GM23248 (cell line): Measurements from ENCODE around the gene TNNI2. TPM values are rescaled to one million over a fixed set of nuclear protein-coding genes. Genes with fewer than 3 reads are reported as not detected.

Source experiments
- DNase-seq: peaks from one replicate; pipeline ENCODE4 v3.0.0-alpha.2; 2015
- H2AFZ ChIP-seq: fragments of 200-600 bp; sonication (generic); 2 replicates; pipeline ENCODE4 v1.6.1; 2016; ENCODE audit warnings: antibody characterized with exemption
- H3F3A ChIP-seq: fragments of 200-600 bp; sonication (generic); 2 replicates; pipeline ENCODE4 v1.6.1; 2016; ENCODE audit warnings: mild to moderate bottlenecking, antibody characterized with exemption, mixed run types; ENCODE audit not compliant: insufficient read depth
- H3K27ac ChIP-seq: fragments of 200-600 bp; sonication (generic); 2 replicates; pipeline ENCODE4 v1.5.1; 2016; ENCODE audit warnings: mild to moderate bottlenecking
- H3K27me3 ChIP-seq: fragments of 200-600 bp; sonication (generic); replicated peaks from 2 replicates; pipeline ENCODE4 v1.6.1; 2016; ENCODE audit warnings: mild to moderate bottlenecking; ENCODE audit not compliant: insufficient read depth
- H3K36me3 ChIP-seq: fragments of 200-600 bp; sonication (generic); 2 replicates; pipeline ENCODE4 v1.6.1; 2016; ENCODE audit warnings: low read depth, mild to moderate bottlenecking
- H3K4me1 ChIP-seq: fragments of 200-600 bp; sonication (generic); 2 replicates; pipeline ENCODE4 v1.6.1; 2016; ENCODE audit warnings: mild to moderate bottlenecking; ENCODE audit not compliant: insufficient read depth
- H3K4me2 ChIP-seq: fragments of 200-600 bp; sonication (generic); one replicate; pipeline ENCODE4 v1.6.1; 2016; ENCODE audit warnings: mild to moderate bottlenecking; ENCODE audit not compliant: unreplicated experiment
- H3K4me3 ChIP-seq: fragments of 200-600 bp; sonication (generic); 2 replicates; pipeline ENCODE4 v1.5.1; 2016; ENCODE audit warnings: mild to moderate bottlenecking
- H3K79me2 ChIP-seq: fragments of 200-600 bp; sonication (generic); 2 replicates; pipeline ENCODE4 v1.6.1; 2016; ENCODE audit warnings: mild to moderate bottlenecking; ENCODE audit not compliant: insufficient read depth
- H3K9ac ChIP-seq: fragments of 200-600 bp; sonication (generic); 2 replicates; pipeline ENCODE4 v1.6.1; 2016; ENCODE audit warnings: mild to moderate bottlenecking
- H3K9me2 ChIP-seq: fragments of 200-600 bp; sonication (generic); 2 replicates; pipeline ENCODE4 v1.6.1; 2016; ENCODE audit warnings: mixed run types, mild to moderate bottlenecking, moderate library complexity; ENCODE audit not compliant: insufficient read depth
- H3K9me3 ChIP-seq: fragments of 200-600 bp; sonication (generic); one replicate; pipeline ENCODE4 v1.6.1; 2017; ENCODE audit warnings: low read depth
- H4K20me1 ChIP-seq: fragments of 200-600 bp; sonication (generic); 2 replicates; pipeline ENCODE4 v1.6.0; 2016; ENCODE audit not compliant: insufficient read depth
- EZH2 ChIP-seq: fragments of 200-600 bp; sonication (generic); IDR thresholded peaks from 2 replicates; pipeline ENCODE4 v1.6.1; 2018; ENCODE audit warnings: antibody characterized with exemption, mild to moderate bottlenecking; ENCODE audit not compliant: insufficient read depth, poor library complexity, severe bottlenecking
- EZH2phosphoT487 ChIP-seq: fragments of 200-600 bp; sonication (generic); IDR thresholded peaks from 2 replicates; pipeline ENCODE4 v1.6.1; 2018; ENCODE audit warnings: antibody characterized with exemption, moderate library complexity, mild to moderate bottlenecking, low read depth; ENCODE audit not compliant: insufficient read depth
- WGBS, 2 experiments: methylation state at CpG; one replicate each; pipeline ENCODE4 v1.1.6; 2015 to 2017; ENCODE audit warnings: low lambda C conversion rate in 2 of 2, low coverage in 1 of 2; ENCODE audit errors: missing lambda C conversion rate in 2 of 2; 5-methylcytosine and 5-hydroxymethylcytosine counted together
- in situ Hi-C: fragments of 300-500 bp; cut with MboI; formaldehyde crosslinking; loops from 2 replicates; pipeline ENCODE4 v1.15.0; 2020
- polyA plus RNA-seq: library from polyadenylated mRNA; unstranded; fragments of >200 nt; fragmentation: Nextera tagmentation; extraction: Ambion mirVana; gene quantifications from 2 replicates; pipeline ENCODE4 v1.2.1, GENCODE V29; 2016
- total RNA-seq: library from RNA; depleted of rRNA; stranded (reverse); fragments of >200 nt; shearing (Covaris generic); gene quantifications from 2 replicates; pipeline ENCODE4 v1.2.3, GENCODE V29; 2014

TNNI2 gene
- total and polyA plus RNA-seq, 2 experiments from 2014 or later = not detected

- Histone ChIP-seq H3K27ac (no peak overlapping the region), H3F3A (no peaks in the 10 kb centered on the region), H2AFZ (no peak overlapping the region), H3K9me3 (no peaks in the 10 kb centered on the region), H3K27me3 (peaks cover 58% of the 10 kb centered on the region), H4K20me1 (no peaks in the 10 kb centered on the region), H3K4me3 (no peak overlapping the region), H3K4me2 (no peak overlapping the region), H3K79me2 (no peaks in the 10 kb centered on the region), H3K4me1 (peaks cover 9% of the 10 kb centered on the region), H3K36me3 (no peaks in the 10 kb centered on the region), H3K9me2 (no peaks in the 10 kb centered on the region), H3K9ac (no peak overlapping the region)
- in situ Hi-C loops = loop anchor here (10.0 kb wide), 1 partner anchor 122 kb away; the partner anchor contains the start of gene KRTAP5-6
- TF ChIP-seq EZH2 (no peak), EZH2phosphoT487 (no peak)
- DNase-seq = no peak
- 60 to 66% methylated on average over 5 of the region's 5 CpGs for WGBS, 2 experiments
Observed at GRCh38 chr11:1817000-1817399, 21.8 kb upstream of the TNNI2 start.

DNA sequence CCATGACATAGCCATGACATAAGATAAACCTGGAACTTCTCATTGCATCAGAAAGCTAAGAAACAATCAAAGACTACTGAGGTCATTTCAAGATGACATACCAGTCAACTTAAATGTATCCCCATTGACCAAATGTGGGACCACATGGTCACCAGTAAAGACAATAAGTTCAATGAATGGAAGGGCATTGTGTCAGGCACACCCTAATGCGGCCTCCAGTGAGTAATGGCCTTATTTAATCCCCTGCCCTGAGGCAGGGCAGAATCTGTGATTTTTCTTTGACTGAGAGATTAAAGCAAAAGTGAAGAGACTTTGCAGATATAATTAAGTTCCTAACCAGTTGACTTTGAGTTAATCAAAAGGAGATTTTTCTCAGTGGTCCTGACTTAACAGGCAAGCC, 21.3 kb upstream of the TNNI2 start:
- H3K4me3 ChIP-seq = no peak overlapping the region
- no peak overlapping the region for H3K9ac ChIP-seq
- in situ Hi-C loops = loop anchor here (10.0 kb wide), 1 partner anchor 123 kb away; the partner anchor contains the start of gene KRTAP5-6
- DNase-seq = no peak
- no peaks in the 10 kb centered on the region for H3K36me3 ChIP-seq
- no peaks in the 10 kb centered on the region for H3K79me2 ChIP-seq
- H3K9me2 ChIP-seq = no peaks in the 10 kb centered on the region
- H3K4me1 ChIP-seq = peaks cover 9% of the 10 kb centered on the region
- H4K20me1 ChIP-seq = no peaks in the 10 kb centered on the region
- H3K27ac ChIP-seq = no peak overlapping the region
- no peak overlapping the region for H3K4me2 ChIP-seq
- no peaks in the 10 kb centered on the region for H3K9me3 ChIP-seq
- 9 to 17% methylated on average over 1 of the region's 1 CpG for WGBS, 2 experiments
- H3K27me3 ChIP-seq = peaks cover 54% of the 10 kb centered on the region
- TF ChIP-seq EZH2 = no peak
- no peak for TF ChIP-seq EZH2phosphoT487
- H2AFZ ChIP-seq = no peak overlapping the region
- H3F3A ChIP-seq = no peaks in the 10 kb centered on the region

DNA sequence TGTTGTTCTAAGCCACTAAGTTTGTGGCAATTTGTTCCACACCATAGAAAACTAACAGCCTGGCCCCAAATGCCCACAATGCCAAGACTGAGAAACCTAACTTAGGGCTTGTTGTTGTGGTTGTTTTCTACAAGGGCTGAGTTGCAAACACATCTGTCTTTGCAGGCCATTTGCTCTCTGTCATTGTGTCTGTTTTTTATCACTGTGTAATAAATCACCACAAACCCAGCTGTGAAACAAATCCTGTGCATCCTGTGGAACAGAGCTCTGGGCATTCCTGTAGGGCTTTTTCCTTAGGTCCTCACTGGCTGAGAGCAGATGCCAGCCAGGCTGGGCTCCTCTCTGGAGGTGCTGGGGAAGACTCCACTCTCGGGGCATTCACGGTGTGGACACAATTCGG, 19.7 kb upstream of the TNNI2 start:
- in situ Hi-C loops = loop anchor here (10.0 kb wide), 1 partner anchor 124 kb away; the partner anchor contains the start of gene KRTAP5-6
- no peak for DNase-seq
- 0 to 3% methylated on average over 3 of the region's 3 CpGs for WGBS, 2 experiments

GRCh38 chr11:1820463-1821325, 18.1 kb upstream of the TNNI2 start:
- H3K4me1 ChIP-seq = peaks cover 9% of the 10 kb centered on the region
- peaks cover 26% of the 10 kb centered on the region for H3K27me3 ChIP-seq
- no peak overlapping the region for H2AFZ ChIP-seq
- WGBS, 2 experiments = 48 to 53% methylated on average over 14 of the region's 14 CpGs
- H3K4me2 ChIP-seq = peak overlapping the region; percentile 24
- H3K79me2 ChIP-seq = no peaks in the 10 kb centered on the region
- H3K36me3 ChIP-seq = no peaks in the 10 kb centered on the region
- no peaks in the 10 kb centered on the region for H3K9me3 ChIP-seq
- H3K9ac ChIP-seq = no peak overlapping the region
- no peaks in the 10 kb centered on the region for H3F3A ChIP-seq
- no peak overlapping the region for H3K4me3 ChIP-seq
- H3K9me2 ChIP-seq = no peaks in the 10 kb centered on the region
- no peak overlapping the region for H3K27ac ChIP-seq
- no peaks in the 10 kb centered on the region for H4K20me1 ChIP-seq
- DNase-seq = peak; percentile 27
- no peak for TF ChIP-seq EZH2phosphoT487
- TF ChIP-seq EZH2 = no peak
- in situ Hi-C loops = no loop called here

More for the DNA sequence above, 19.7 kb upstream of the TNNI2 start:
- H4K20me1 ChIP-seq = no peaks in the 10 kb centered on the region
- no peak overlapping the region for H3K4me3 ChIP-seq
- no peaks in the 10 kb centered on the region for H3K9me3 ChIP-seq
- no peak overlapping the region for H3K4me2 ChIP-seq
- no peak overlapping the region for H2AFZ ChIP-seq
- H3K27ac ChIP-seq = no peak overlapping the region
- no peaks in the 10 kb centered on the region for H3K36me3 ChIP-seq
- no peaks in the 10 kb centered on the region for H3K9me2 ChIP-seq
- peaks cover 9% of the 10 kb centered on the region for H3K4me1 ChIP-seq
- peaks cover 41% of the 10 kb centered on the region for H3K27me3 ChIP-seq
- no peak overlapping the region for H3K9ac ChIP-seq
- TF ChIP-seq EZH2 (no peak), EZH2phosphoT487 (no peak)
- no peaks in the 10 kb centered on the region for H3K79me2 ChIP-seq
- no peaks in the 10 kb centered on the region for H3F3A ChIP-seq
